ENCODE results near the gene CDH4.

GRCh38 chr20:61411743-61412142 lies 159.7 kb downstream of the CDH4 start:
- TF ChIP-seq CTCF (IDR thresholded peaks at IDR 0.05) (no peak), EZH2 (IDR thresholded peaks at IDR 0.05) (no peak), EZH2phosphoT487 (IDR thresholded peaks at IDR 0.05) (no peak)

Data from neural progenitor cell (in vitro differentiated cells).